HepG2 (cell line): ENCODE measurements around the gene FIBP. TPM values are rescaled to one million over a fixed set of nuclear protein-coding genes. Genes with fewer than 3 reads are reported as not detected.

ENCODE experiments used
- AHR ChIP-seq: IDR thresholded peaks from 2 replicates; pipeline ENCODE4 v1.6.1; 2018; ENCODE audit warnings: missing genetic modification reagents, missing compliant biosample characterization
- AKAP8 ChIP-seq: sonication (generic); formaldehyde crosslinking; IDR thresholded peaks from 2 replicates; pipeline ENCODE4 v1.5.1; 2020; ENCODE audit warnings: mild to moderate bottlenecking, missing genetic modification reagents
- DPF2 ChIP-seq: sonication (generic); formaldehyde crosslinking; IDR thresholded peaks from 2 replicates; pipeline ENCODE4 v1.4.0; 2020; ENCODE audit warnings: mild to moderate bottlenecking, low read depth, missing genetic modification reagents, borderline replicate concordance
- KDM5B ChIP-seq: sonication (generic); formaldehyde crosslinking; IDR thresholded peaks from 2 replicates; pipeline ENCODE4 v1.4.0; 2020; ENCODE audit warnings: missing genetic modification reagents, mild to moderate bottlenecking, borderline replicate concordance
- MLLT10 ChIP-seq: sonication (generic); formaldehyde crosslinking; IDR thresholded peaks from 2 replicates; pipeline ENCODE4 v1.4.0; 2020; ENCODE audit warnings: missing genetic modification reagents
- NFATC3 ChIP-seq: sonication (generic); formaldehyde crosslinking; IDR thresholded peaks from 2 replicates; pipeline ENCODE4 v1.5.1; 2020; ENCODE audit warnings: mild to moderate bottlenecking, missing genetic modification reagents
- NFYB ChIP-seq: sonication (generic); formaldehyde crosslinking; IDR thresholded peaks from 2 replicates; pipeline ENCODE4 v1.4.0; 2020; ENCODE audit warnings: missing genetic modification reagents
- NFYC ChIP-seq: IDR thresholded peaks from 2 replicates; pipeline ENCODE4 v1.6.1; 2016; ENCODE audit warnings: missing genetic modification reagents, missing compliant biosample characterization
- SSRP1 ChIP-seq: IDR thresholded peaks from 2 replicates; pipeline ENCODE4 v1.6.1; 2016; ENCODE audit warnings: control low read depth
- ZBTB1 ChIP-seq: sonication (generic); formaldehyde crosslinking; IDR thresholded peaks from 2 replicates; pipeline ENCODE4 v1.4.0; 2020; ENCODE audit warnings: missing genetic modification reagents, borderline replicate concordance
- ZNF121 ChIP-seq: sonication (generic); formaldehyde crosslinking; IDR thresholded peaks from 2 replicates; pipeline ENCODE4 v1.5.0; 2020; ENCODE audit warnings: mild to moderate bottlenecking, missing genetic modification reagents
- ZNF605 ChIP-seq: sonication (generic); formaldehyde crosslinking; IDR thresholded peaks from 2 replicates; pipeline ENCODE4 v1.8.0; 2022; ENCODE audit warnings: mild to moderate bottlenecking, missing genetic modification reagents
- ZNF674 ChIP-seq: sonication (generic); formaldehyde crosslinking; IDR thresholded peaks from 2 replicates; pipeline ENCODE4 v1.5.0; 2020; ENCODE audit warnings: low read depth, mild to moderate bottlenecking, missing genetic modification reagents
- ZNF678 ChIP-seq: sonication (generic); formaldehyde crosslinking; IDR thresholded peaks from 2 replicates; pipeline ENCODE4 v1.4.0; 2020; ENCODE audit warnings: mild to moderate bottlenecking, missing genetic modification reagents
- ZNF790 ChIP-seq: sonication (generic); formaldehyde crosslinking; IDR thresholded peaks from 2 replicates; pipeline ENCODE4 v1.8.0; 2022; ENCODE audit warnings: missing genetic modification reagents, mild to moderate bottlenecking, borderline replicate concordance
- ZNF841 ChIP-seq: sonication (generic); formaldehyde crosslinking; IDR thresholded peaks from 2 replicates; pipeline ENCODE4 v1.8.1; 2023; ENCODE audit warnings: missing genetic modification reagents, borderline replicate concordance
- ZNF891 ChIP-seq: sonication (generic); formaldehyde crosslinking; IDR thresholded peaks from 2 replicates; pipeline ENCODE4 v1.5.0; 2020; ENCODE audit warnings: mild to moderate bottlenecking, missing genetic modification reagents
- ZSCAN31 ChIP-seq: sonication (generic); formaldehyde crosslinking; IDR thresholded peaks from 2 replicates; pipeline ENCODE4 v1.5.0; 2020; ENCODE audit warnings: low read depth, mild to moderate bottlenecking, missing genetic modification reagents
- polyA plus RNA-seq, 8 experiments: library from polyadenylated mRNA; depleted of rRNA in 3 of 8; stranded (reverse) in 7 of 8; unstranded in 1 of 8; fragments of >200 nt; fragmentation: Illumina TruSeq in 4 of 8; extraction: Trizol in 4 of 8; gene quantifications; 2 replicates each; pipeline versions ENCODE4 v1.2.1 to v1.2.3, GENCODE V29; 2011 to 2016; ENCODE audit warnings: low read depth in 4 of 8, missing spikeins in 1 of 8, mixed read lengths in 1 of 8; ENCODE audit not compliant: insufficient read depth in 1 of 8
- total RNA-seq, 5 experiments: library from RNA; depleted of rRNA; stranded (reverse); fragments of >200 nt; fragmentation: Illumina TruSeq; extraction: Trizol; gene quantifications; 2 replicates each; pipeline ENCODE4 v1.2.3, GENCODE V29; 2016; ENCODE audit warnings: low read depth in 1 of 5
- TF ChIP-seq, protein P1 (sequence below): sonication (generic); formaldehyde crosslinking; IDR thresholded peaks from 2 replicates; pipeline ENCODE4 v1.9.0; 2021; ENCODE audit warnings: missing genetic modification reagents, borderline replicate concordance
- TF ChIP-seq, protein P2 (sequence below): sonication (generic); formaldehyde crosslinking; IDR thresholded peaks from 2 replicates; pipeline ENCODE4 v1.4.0; 2020; ENCODE audit warnings: missing genetic modification reagents
- TF ChIP-seq, protein P3 (sequence below): sonication (generic); formaldehyde crosslinking; IDR thresholded peaks from 2 replicates; pipeline ENCODE4 v1.4.0; 2020; ENCODE audit warnings: missing genetic modification reagents, borderline replicate concordance

The FIBP gene
- total and polyA plus RNA-seq, 2 of the 13 experiments (the other 11 are each of a cell fraction or from before 2014, with no cell fraction given) = 42.9 to 62.1 TPM

DNA sequence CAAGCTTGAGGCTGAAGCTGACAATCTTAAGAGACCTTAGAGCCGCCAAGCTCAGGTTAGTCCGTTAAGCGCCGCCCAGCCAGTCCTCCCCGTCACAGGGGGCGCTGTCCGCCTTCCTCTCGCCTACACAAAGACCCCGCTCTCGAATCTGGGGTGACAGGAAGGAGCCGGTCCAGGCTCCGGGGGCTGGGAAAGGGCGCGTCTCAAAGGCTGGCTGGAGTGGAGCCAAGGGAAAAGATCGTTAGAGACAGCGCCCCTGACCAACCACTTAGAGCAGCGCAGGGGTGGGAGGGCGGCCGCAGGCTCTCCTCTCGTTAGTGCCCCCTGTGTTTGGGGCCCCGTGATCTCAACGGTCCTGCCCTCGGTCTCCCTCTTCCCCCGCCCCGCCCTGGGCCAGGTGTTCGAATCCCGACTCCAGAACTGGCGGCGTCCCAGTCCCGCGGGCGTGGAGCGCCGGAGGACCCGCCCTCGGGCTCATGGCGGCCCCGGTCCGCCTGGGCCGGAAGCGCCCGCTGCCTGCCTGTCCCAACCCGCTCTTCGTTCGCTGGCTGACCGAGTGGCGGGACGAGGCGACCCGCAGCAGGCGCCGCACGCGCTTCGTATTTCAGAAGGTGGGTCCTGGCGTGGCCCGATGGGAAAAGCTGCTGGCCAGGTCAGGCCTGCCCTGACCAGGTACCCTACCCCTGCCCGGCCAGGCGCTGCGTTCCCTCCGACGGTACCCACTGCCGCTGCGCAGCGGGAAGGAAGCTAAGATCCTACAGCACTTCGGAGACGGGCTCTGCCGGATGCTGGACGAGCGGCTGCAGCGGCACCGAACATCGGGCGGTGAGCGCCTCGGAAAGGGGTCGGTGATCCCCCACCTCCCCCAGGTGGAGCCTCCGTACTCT is 27.8 kb downstream of the FIBP start, which contains the start of gene MUS81 (continued):
- TF ChIP-seq, protein P1, sequence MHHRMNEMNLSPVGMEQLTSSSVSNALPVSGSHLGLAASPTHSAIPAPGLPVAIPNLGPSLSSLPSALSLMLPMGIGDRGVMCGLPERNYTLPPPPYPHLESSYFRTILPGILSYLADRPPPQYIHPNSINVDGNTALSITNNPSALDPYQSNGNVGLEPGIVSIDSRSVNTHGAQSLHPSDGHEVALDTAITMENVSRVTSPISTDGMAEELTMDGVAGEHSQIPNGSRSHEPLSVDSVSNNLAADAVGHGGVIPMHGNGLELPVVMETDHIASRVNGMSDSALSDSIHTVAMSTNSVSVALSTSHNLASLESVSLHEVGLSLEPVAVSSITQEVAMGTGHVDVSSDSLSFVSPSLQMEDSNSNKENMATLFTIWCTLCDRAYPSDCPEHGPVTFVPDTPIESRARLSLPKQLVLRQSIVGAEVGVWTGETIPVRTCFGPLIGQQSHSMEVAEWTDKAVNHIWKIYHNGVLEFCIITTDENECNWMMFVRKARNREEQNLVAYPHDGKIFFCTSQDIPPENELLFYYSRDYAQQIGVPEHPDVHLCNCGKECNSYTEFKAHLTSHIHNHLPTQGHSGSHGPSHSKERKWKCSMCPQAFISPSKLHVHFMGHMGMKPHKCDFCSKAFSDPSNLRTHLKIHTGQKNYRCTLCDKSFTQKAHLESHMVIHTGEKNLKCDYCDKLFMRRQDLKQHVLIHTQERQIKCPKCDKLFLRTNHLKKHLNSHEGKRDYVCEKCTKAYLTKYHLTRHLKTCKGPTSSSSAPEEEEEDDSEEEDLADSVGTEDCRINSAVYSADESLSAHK = no peak
- TF ChIP-seq ZNF605 (CRISPR knock-in tag) (peak; percentile 31; the same call in 1 of the 2 replicates), NFYC (CRISPR knock-in tag) (peak; percentile 67), MLLT10 (CRISPR knock-in tag) (no peak), SSRP1 (peak; percentile 43; the same call in 1 of the 2 replicates), KDM5B (CRISPR knock-in tag) (peak; percentile 85; the same call in 1 of the 2 replicates), NFATC3 (CRISPR knock-in tag) (0 out of 2 replicates have a peak, but pooled peaks have one; percentile 56), ZBTB1 (CRISPR knock-in tag) (no peak), ZNF674 (peak; percentile 34; the same call in 1 of the 2 replicates), AHR (CRISPR knock-in tag) (no peak; the same call in 1 of the 2 replicates), ZNF790 (CRISPR knock-in tag) (peak; percentile 86; the same call in 1 of the 2 replicates), ZNF121 (peak; percentile 11; the same call in 1 of the 2 replicates), AKAP8 (CRISPR knock-in tag) (no peak), ZSCAN31 (CRISPR knock-in tag) (peak; percentile 76; the same call in 1 of the 2 replicates), NFYB (CRISPR knock-in tag) (peak; percentile 75), DPF2 (CRISPR knock-in tag) (no peak), ZNF891 (CRISPR knock-in tag) (no peak), ZNF841 (CRISPR knock-in tag) (no peak), ZNF678 (no peak; the same call in 1 of the 2 replicates)
- TF ChIP-seq, protein P2, sequence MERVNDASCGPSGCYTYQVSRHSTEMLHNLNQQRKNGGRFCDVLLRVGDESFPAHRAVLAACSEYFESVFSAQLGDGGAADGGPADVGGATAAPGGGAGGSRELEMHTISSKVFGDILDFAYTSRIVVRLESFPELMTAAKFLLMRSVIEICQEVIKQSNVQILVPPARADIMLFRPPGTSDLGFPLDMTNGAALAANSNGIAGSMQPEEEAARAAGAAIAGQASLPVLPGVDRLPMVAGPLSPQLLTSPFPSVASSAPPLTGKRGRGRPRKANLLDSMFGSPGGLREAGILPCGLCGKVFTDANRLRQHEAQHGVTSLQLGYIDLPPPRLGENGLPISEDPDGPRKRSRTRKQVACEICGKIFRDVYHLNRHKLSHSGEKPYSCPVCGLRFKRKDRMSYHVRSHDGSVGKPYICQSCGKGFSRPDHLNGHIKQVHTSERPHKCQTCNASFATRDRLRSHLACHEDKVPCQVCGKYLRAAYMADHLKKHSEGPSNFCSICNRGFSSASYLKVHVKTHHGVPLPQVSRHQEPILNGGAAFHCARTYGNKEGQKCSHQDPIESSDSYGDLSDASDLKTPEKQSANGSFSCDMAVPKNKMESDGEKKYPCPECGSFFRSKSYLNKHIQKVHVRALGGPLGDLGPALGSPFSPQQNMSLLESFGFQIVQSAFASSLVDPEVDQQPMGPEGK (CRISPR knock-in tag) = peak; percentile 89
- TF ChIP-seq, protein P3, sequence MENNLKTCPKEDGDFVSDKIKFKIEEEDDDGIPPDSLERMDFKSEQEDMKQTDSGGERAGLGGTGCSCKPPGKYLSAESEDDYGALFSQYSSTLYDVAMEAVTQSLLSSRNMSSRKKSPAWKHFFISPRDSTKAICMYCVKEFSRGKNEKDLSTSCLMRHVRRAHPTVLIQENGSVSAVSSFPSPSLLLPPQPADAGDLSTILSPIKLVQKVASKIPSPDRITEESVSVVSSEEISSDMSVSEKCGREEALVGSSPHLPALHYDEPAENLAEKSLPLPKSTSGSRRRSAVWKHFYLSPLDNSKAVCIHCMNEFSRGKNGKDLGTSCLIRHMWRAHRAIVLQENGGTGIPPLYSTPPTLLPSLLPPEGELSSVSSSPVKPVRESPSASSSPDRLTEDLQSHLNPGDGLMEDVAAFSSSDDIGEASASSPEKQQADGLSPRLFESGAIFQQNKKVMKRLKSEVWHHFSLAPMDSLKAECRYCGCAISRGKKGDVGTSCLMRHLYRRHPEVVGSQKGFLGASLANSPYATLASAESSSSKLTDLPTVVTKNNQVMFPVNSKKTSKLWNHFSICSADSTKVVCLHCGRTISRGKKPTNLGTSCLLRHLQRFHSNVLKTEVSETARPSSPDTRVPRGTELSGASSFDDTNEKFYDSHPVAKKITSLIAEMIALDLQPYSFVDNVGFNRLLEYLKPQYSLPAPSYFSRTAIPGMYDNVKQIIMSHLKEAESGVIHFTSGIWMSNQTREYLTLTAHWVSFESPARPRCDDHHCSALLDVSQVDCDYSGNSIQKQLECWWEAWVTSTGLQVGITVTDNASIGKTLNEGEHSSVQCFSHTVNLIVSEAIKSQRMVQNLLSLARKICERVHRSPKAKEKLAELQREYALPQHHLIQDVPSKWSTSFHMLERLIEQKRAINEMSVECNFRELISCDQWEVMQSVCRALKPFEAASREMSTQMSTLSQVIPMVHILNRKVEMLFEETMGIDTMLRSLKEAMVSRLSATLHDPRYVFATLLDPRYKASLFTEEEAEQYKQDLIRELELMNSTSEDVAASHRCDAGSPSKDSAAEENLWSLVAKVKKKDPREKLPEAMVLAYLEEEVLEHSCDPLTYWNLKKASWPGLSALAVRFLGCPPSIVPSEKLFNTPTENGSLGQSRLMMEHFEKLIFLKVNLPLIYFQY (CRISPR knock-in tag) = 0 out of 2 replicates have a peak, but pooled peaks have one; percentile 24
